Gastrocnemius medialis (tissue), 4 donors: Measurements from ENCODE around the gene CTXN1. TPM values are rescaled to one million over a fixed set of nuclear protein-coding genes. Genes with fewer than 3 reads are reported as not detected.
"Not testable (repeated sequence)": the region's sequence is repeated elsewhere in the genome, so short reads cannot be mapped to it uniquely, and the experiment has no call there.

Experiments used
- ATAC-seq, 2 donors: fragments of 150-250 bp; one replicate each; pipeline ENCODE4 v1.9.1; 2016
- DNase-seq, 2 donors: peaks; one replicate each; pipeline ENCODE4 v3.0.0-alpha.2; 2019
- H3K27ac ChIP-seq, 4 donors: fragments of 200-600 bp; sonication (generic); 1 replicate in 1 of 4; 2 replicates in 3 of 4; pipeline ENCODE4 v1.5.1; 2016 to 2018; ENCODE audit warnings: mild to moderate bottlenecking in 2 of 4, moderate library complexity in 1 of 4
- H3K27me3 ChIP-seq, 3 donors: fragments of 200-600 bp; sonication (generic) in 2 of 3; 1 replicate in 1 of 3; 2 replicates in 2 of 3; pipeline versions ENCODE4 v1.5.1 to v1.6.0; 2016 to 2019; ENCODE audit warnings: mild to moderate bottlenecking in 1 of 3, moderate library complexity in 1 of 3
- H3K36me3 ChIP-seq, 2 donors: fragments of 200-600 bp; sonication (generic) in 1 of 2; one replicate each; pipeline ENCODE4 v1.5.1; 2017 to 2018
- H3K4me1 ChIP-seq, 2 donors: fragments of 200-600 bp; sonication (generic) in 1 of 2; one replicate each; pipeline ENCODE4 v1.5.1; 2016 to 2017; ENCODE audit warnings: mild to moderate bottlenecking in 2 of 2
- H3K4me3 ChIP-seq, 4 donors: fragments of 200-600 bp; sonication (generic) in 3 of 4; 1 replicate in 1 of 4; 2 replicates in 3 of 4; pipeline ENCODE4 v1.5.1; 2016 to 2019; ENCODE audit warnings: mild to moderate bottlenecking in 2 of 4
- H3K9me3 ChIP-seq, 3 donors: fragments of 200-600 bp; sonication (generic) in 2 of 3; 1 replicate in 1 of 3; 2 replicates in 2 of 3; pipeline ENCODE4 v1.5.1; 2016 to 2019
- POLR2A ChIP-seq, 2 donors: fragments of 450-650 bp; IDR thresholded peaks; one replicate each; pipeline ENCODE4 v1.6.1; 2017; ENCODE audit warnings: antibody characterized with exemption in 2 of 2, mild to moderate bottlenecking in 2 of 2, moderate library complexity in 2 of 2
- in situ Hi-C, 4 donors: fragments of 200-750 bp; cut with MboI; loops; one replicate each; pipeline versions ENCODE4 v1.15.0 to v1.8.0; 2017; ENCODE audit warnings: low sequenced_read_pairs in 4 of 4
- intact Hi-C: fragments of 100-400 bp; cut with DNase I; formaldehyde crosslinking; loops from one replicate; pipeline ENCODE4 v1.15.1; 2023; ENCODE audit warnings: low total_unique reads
- total RNA-seq, 4 donors: library from RNA; depleted of rRNA; stranded (reverse); fragments of >200 nt; gene quantifications; one replicate each; pipeline versions ENCODE4 v1.1.0 to v1.2.3, GENCODE V29; 2016
- TF ChIP-seq, protein P1 (sequence below), 5 experiments: fragments of 450-650 bp in 3 of 5; fragments of 200-600 bp in 2 of 5; sonication (generic) in 2 of 5; IDR thresholded peaks in 4 of 5; conservative IDR thresholded peaks in 1 of 5; 1 replicate in 4 of 5; 2 replicates in 1 of 5; pipeline ENCODE4 v1.5.1; 2016 to 2019; ENCODE audit warnings: antibody characterized with exemption in 5 of 5, mild to moderate bottlenecking in 3 of 5, moderate library complexity in 3 of 5

The CTXN1 gene
- total RNA-seq, 4 donors from 2014 or later = not detected

DNA sequence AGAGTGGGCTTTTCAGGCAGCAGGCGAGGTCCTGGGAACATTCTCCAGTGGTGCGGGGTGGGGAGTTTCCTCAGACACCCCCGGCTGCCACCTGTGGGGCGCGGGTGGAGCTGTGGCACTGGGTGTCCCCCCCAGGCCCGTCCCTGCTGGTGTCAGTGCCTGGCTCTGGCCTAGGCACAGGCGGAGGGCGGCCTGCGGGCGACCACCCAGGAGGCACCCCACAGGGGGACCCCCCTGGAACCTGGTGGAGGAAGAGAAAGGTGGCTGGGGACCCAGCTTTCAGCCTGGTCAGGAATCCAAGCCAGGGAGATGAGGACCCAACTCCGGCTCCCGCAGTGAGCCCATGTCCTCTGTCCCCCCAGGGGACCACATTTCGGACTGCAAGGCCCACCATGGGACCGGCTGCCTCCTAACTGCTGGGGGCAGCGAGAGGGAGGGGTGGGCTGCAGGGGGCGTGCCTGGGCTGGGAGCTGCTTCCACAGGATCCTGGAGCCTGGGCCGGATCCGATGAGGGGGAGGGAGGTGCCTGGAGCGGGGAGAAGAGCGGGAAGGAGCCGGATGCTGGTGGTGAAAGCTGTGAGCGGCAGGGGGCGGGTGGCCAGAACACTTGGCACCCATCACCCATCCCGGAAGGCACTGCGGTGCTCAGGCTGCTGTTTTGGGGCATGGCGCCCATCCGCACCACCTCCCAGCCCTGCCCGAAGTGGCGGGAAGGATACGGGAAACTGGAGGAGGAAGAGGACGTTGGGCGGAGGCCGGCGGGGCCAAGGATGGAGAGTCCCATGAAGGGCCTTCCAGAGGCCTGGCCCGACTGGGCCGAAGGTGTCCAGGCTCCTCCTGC is 5.5 kb upstream of the CTXN1 start:
- peaks cover 0 to 61% of the 10 kb centered on the region in 2 donors for H3K36me3 ChIP-seq
- no peak overlapping the region for H3K4me3 ChIP-seq
- H3K27me3 ChIP-seq = no peaks in the 10 kb centered on the region
- ATAC-seq (no peak), DNase-seq (no peak)
- no peaks in the 10 kb centered on the region for H3K9me3 ChIP-seq
- H3K27ac ChIP-seq = peak overlapping the region in 1 of 4 donors; percentile 41
- no peak for TF ChIP-seq POLR2A (IDR thresholded peaks at IDR 0.05)
- TF ChIP-seq, protein P1, sequence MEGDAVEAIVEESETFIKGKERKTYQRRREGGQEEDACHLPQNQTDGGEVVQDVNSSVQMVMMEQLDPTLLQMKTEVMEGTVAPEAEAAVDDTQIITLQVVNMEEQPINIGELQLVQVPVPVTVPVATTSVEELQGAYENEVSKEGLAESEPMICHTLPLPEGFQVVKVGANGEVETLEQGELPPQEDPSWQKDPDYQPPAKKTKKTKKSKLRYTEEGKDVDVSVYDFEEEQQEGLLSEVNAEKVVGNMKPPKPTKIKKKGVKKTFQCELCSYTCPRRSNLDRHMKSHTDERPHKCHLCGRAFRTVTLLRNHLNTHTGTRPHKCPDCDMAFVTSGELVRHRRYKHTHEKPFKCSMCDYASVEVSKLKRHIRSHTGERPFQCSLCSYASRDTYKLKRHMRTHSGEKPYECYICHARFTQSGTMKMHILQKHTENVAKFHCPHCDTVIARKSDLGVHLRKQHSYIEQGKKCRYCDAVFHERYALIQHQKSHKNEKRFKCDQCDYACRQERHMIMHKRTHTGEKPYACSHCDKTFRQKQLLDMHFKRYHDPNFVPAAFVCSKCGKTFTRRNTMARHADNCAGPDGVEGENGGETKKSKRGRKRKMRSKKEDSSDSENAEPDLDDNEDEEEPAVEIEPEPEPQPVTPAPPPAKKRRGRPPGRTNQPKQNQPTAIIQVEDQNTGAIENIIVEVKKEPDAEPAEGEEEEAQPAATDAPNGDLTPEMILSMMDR (IDR thresholded peaks at IDR 0.05 in 4 of 5, conservative IDR thresholded peaks at IDR 0.05 in 1 of 5) = no peak
- in situ Hi-C loops = no loop called here
- intact Hi-C loops = no loop called here
- peaks cover 5 to 13% of the 10 kb centered on the region in 2 donors for H3K4me1 ChIP-seq

GRCh38 chr19:7930765-7931164 is 4.8 kb upstream of the CTXN1 start:
- Histone ChIP-seq H3K9me3 (no peaks in the 10 kb centered on the region), H3K4me1 (peaks cover 5 to 16% of the 10 kb centered on the region in 2 donors), H3K36me3 (peaks cover 0 to 55% of the 10 kb centered on the region in 2 donors), H3K27me3 (no peaks in the 10 kb centered on the region), H3K27ac (no peak overlapping the region), H3K4me3 (no peak overlapping the region)
- TF ChIP-seq POLR2A (IDR thresholded peaks at IDR 0.05) = no peak
- TF ChIP-seq, protein P1 (IDR thresholded peaks at IDR 0.05 in 4 of 5, conservative IDR thresholded peaks at IDR 0.05 in 1 of 5) = no peak
- DNase-seq (no peak), ATAC-seq (no peak)
- intact Hi-C loops (no loop called here), in situ Hi-C loops (no loop called here)

DNA sequence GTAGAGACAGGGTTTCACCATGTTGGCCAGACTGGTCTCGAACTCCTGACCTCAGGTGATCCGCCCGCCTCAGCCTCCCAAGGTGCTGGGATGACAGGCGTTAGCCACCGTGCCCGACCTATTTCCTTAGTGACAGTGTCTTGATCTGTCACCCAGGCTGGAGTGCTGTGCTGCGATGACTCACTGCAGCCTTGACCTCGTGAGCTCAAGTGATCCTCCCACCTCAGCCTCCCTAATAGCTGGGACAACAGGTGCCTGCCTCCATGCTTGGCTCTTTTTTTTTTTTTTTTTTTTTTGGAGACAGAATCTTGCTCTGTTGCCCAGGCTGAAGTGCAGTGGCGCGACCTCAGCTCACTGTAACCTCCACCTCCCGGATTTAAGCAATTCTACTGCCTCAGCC is 4.1 kb upstream of the CTXN1 start:
- peaks cover 0 to 47% of the 10 kb centered on the region in 2 donors for H3K36me3 ChIP-seq
- H3K4me1 ChIP-seq = peaks cover 5 to 16% of the 10 kb centered on the region in 2 donors
- H3K27me3 ChIP-seq, DNase-seq, ATAC-seq, H3K9me3 ChIP-seq, H3K4me3 ChIP-seq, in situ Hi-C loops, intact Hi-C loops: not testable (repeated sequence)
- peak overlapping the region in 1 of 4 donors; percentile 78 for H3K27ac ChIP-seq

DNA sequence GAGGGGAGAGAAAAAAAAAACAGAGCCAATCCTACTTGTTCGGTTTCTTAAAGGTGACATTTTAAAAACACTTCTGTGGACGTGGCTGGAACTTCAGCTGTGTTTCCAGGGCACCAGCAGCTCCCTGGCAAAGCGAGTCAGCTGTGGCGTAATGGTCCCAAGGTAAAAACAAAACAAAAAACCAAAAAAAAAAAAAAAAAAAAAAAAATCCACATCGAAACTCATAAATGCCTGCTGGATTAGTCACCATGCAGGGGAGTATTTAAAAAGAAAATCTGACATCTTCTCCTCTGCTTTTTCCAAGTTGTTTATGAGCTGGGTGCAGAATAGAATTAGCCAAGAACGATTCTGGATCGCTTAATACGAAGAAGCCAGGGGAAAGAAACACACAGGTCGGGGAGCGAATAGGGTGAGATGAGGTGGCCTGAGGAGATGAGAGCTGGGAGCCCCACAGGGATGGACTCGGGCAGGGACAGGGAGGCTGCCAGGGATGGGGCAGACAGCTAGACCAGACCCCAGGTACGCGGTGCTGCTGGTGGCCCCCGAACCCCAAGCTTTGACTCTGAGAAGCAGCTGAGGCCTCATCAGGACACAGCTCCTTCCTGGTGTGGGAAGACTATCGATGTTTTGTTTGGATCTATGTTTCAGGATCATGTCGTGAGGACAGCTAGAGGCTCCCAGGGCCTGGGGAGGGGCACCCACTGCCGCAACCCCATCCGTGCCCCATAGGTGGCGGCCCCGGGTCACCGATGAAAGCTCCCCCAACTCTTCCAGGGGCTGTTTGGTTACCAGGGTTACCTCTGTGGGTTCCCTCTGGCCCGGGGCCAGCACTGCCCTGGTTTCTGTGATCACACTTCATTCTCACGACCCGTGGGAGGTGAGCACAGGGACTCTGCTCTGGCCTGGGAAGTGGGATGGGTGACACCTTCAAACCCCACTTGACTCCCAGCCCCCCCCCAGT is 3.1 kb upstream of the CTXN1 start:
- peaks cover 0 to 37% of the 10 kb centered on the region in 2 donors for H3K36me3 ChIP-seq
- H3K27ac ChIP-seq = peak overlapping the region; percentile 63 to 78 (median 71)
- peaks cover 0 to 6% (median 0%) of the 10 kb centered on the region in 3 donors for H3K27me3 ChIP-seq
- TF ChIP-seq, protein P1 (IDR thresholded peaks at IDR 0.05 in 4 of 5, conservative IDR thresholded peaks at IDR 0.05 in 1 of 5) = no peak
- TF ChIP-seq POLR2A (IDR thresholded peaks at IDR 0.05) = no peak
- no peak overlapping the region for H3K4me3 ChIP-seq
- H3K4me1 ChIP-seq = peaks cover 5 to 20% of the 10 kb centered on the region in 2 donors
- no peak for DNase-seq
- ATAC-seq = peak; percentile 43
- intact Hi-C loops = no loop called here
- H3K9me3 ChIP-seq = no peaks in the 10 kb centered on the region
- in situ Hi-C loops = no loop called here

- Histone ChIP-seq H3K4me1 (peaks cover 5 to 20% of the 10 kb centered on the region in 2 donors), H3K9me3 (no peaks in the 10 kb centered on the region), H3K27ac (peak overlapping the region; percentile 63 to 78 (median 71)), H3K4me3 (no peak overlapping the region), H3K36me3 (peaks cover 0 to 30% of the 10 kb centered on the region in 2 donors), H3K27me3 (peaks cover 0 to 6% (median 0%) of the 10 kb centered on the region in 3 donors)
- ATAC-seq (no peak), DNase-seq (no peak)
- in situ Hi-C loops (no loop called here), intact Hi-C loops (no loop called here)
- TF ChIP-seq POLR2A (IDR thresholded peaks at IDR 0.05) = no peak
- TF ChIP-seq, protein P1 (IDR thresholded peaks at IDR 0.05 in 4 of 5, conservative IDR thresholded peaks at IDR 0.05 in 1 of 5) = no peak
Measured at GRCh38 chr19:7928334-7928706, 2.4 kb upstream of the CTXN1 start.
